ENCODE results near the gene DEFB131B. TPM values are rescaled to one million over a fixed set of nuclear protein-coding genes. Genes with fewer than 3 reads are reported as not detected.
A peak's percentile ranks its signal among the peaks of the same experiment; 100 is the strongest.
"Not testable (repeated sequence)": the region's sequence is repeated elsewhere in the genome, so short reads cannot be mapped to it uniquely, and the experiment has no call there.

Gene DEFB131B, protein sequence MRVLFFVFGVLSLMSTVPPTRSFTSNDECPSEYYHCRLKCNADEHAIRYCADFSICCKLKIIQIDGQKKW
- polyA plus RNA-seq: not detected

DNA sequence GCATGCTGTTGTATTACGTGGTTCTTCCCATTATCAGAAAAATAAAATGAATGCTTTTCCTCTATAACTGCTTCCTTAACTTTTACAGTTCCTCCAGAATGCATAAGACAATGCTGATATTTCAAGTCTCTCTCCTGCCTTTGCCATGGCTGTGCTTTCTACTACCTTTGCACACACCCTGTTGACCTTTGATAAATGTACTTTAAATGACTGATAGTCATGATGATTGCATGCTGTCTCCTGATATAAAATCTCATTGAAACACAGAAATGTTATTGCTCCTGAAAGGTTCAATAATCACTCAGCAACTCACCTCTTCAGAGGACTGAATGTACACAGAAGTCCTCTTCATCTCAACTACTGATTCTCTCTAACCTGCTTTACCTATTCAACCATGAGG, at the start of gene DEFB131B:
Gene DEFB131B (plus strand): TSS at position 395 of the 400 bp plus-strand sequence. CDS start 0 bp downstream, at position 395.
- peaks cover 9 to 34% (median 10%) of the 10 kb centered on the region in 3 donors for H3K36me3 Mint-ChIP-seq
- not testable (repeated sequence) for H3K9me3 Mint-ChIP-seq; H3K27me3 Mint-ChIP-seq (ENCODE audit: low read depth in 3 of 3); DNase-seq; H3K27ac Mint-ChIP-seq; H3K4me3 Mint-ChIP-seq; H3K4me1 Mint-ChIP-seq

DNA sequence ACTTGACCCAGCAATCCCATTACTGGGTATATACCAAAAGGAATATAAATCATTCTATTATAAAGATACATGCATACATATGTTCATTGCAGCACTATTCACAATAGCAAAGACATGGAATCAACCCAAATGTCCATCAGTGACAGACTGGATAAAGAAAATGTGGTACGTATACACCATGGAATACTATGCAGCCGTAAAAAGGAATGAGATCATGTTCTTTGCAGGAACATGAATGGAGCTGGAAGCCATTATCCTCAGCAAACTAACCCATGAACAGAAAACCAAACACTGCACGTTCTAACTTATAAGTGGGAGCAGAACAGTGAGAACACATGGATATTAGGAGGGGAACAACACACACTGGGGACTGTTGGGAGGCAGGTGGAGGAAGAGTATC, 49.0 kb upstream of the DEFB131B start:
- H3K27me3 Mint-ChIP-seq (ENCODE audit: low read depth in 3 of 3): not testable (repeated sequence)

DNA sequence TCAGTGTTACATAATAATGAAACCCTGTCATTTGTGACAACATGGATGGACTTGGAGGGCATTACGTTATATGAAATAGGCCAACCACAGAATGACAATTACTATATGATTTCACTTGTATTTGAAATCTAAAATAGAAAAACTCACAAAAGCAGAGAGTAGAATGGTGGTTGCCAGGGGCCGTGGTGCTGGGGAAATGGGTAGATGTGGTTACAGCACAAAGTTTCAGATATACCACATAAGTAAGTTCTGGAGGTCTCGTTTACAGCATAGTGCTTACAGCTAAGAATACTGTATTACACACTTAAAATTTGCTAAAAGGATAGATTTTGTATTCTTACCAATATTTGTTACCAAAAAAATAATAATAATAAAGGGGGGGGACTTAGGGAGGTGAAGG, 48.6 kb upstream of the DEFB131B start:
- H3K9me3 Mint-ChIP-seq; H3K27ac Mint-ChIP-seq; H3K4me3 Mint-ChIP-seq; H3K27me3 Mint-ChIP-seq (ENCODE audit: low read depth in 3 of 3); DNase-seq; H3K4me1 Mint-ChIP-seq; H3K36me3 Mint-ChIP-seq: not testable (repeated sequence)

More for the DNA sequence above, 49.0 kb upstream of the DEFB131B start:
- DNase-seq, H3K36me3 Mint-ChIP-seq, H3K27ac Mint-ChIP-seq, H3K4me1 Mint-ChIP-seq, H3K4me3 Mint-ChIP-seq, H3K9me3 Mint-ChIP-seq: not testable (repeated sequence)

DNA sequence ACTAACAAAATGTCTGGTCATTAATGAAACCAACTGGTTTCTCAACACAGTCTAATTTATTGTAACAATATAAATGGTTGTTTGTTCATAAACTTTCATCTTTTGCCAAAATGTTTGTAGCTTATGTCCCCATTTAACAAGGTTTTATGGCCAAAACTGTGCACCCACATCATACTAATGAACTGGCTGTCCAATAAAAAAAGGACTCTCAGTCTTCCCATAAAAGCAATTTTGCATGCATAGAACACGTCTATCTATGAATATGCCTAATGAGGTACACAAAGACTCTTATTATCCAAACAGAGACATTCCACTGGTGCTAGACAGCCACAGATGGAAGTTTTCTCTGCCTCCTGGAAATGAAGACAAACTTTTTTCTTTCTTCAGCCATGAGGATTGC, 45.4 kb upstream of the DEFB131B start, which contains the start of gene DEFB108B:
Gene DEFB108B (plus strand): TSS at position 390 of the 400 bp plus-strand sequence. CDS start 0 bp downstream, at position 390.
- not testable (repeated sequence) for H3K27ac Mint-ChIP-seq; H3K27me3 Mint-ChIP-seq (ENCODE audit: low read depth in 3 of 3); H3K4me1 Mint-ChIP-seq; H3K36me3 Mint-ChIP-seq; H3K9me3 Mint-ChIP-seq; DNase-seq; H3K4me3 Mint-ChIP-seq

DNA sequence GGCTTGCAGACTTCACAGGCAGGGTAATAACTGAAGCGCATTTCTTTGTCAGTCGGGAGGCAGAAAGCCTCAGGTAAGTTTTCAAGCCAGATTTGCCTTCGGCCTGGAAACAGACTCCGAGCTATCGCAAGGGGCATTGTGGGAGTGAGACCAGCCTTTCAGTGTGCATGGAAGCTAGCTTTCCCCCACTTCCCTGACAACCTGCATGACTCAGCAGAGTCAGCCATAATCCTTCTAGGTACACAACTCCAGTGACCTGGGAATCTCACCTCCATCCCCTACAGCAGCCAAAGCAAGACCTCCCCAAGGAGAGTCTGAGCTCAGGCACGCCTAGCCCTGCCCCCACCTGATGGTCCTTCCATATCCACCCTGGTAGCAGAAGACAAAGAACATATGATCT, 35.5 kb upstream of the DEFB131B start:
- H3K4me3 Mint-ChIP-seq; H3K4me1 Mint-ChIP-seq; H3K9me3 Mint-ChIP-seq; DNase-seq; H3K27me3 Mint-ChIP-seq (ENCODE audit: low read depth in 3 of 3); H3K27ac Mint-ChIP-seq; H3K36me3 Mint-ChIP-seq: not testable (repeated sequence)

DNA sequence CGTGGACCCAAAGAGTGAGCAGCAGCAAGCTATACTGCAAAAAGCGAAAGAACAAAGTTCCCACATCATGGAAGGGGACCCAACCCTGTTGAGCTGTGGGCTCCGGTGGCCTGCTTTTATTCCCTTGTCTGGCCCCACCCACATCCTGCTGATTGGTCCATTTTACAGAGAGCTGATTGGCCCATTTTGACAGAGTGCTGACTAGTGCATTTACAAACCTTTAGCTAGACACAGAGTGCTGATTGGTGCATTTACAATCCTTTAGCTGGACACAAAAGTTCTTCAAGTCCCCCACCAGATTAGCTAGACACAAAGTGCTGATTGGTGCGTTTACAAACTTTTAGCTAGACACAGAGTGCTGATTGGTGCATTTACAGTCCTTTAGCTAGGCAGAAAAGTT, 34.9 kb upstream of the DEFB131B start:
- DNase-seq; H3K4me1 Mint-ChIP-seq; H3K27ac Mint-ChIP-seq; H3K4me3 Mint-ChIP-seq; H3K36me3 Mint-ChIP-seq; H3K27me3 Mint-ChIP-seq (ENCODE audit: low read depth in 3 of 3): not testable (repeated sequence)
- H3K9me3 Mint-ChIP-seq: peaks cover 0 to 12% (median 9%) of the 10 kb centered on the region in 6 donors

DNA sequence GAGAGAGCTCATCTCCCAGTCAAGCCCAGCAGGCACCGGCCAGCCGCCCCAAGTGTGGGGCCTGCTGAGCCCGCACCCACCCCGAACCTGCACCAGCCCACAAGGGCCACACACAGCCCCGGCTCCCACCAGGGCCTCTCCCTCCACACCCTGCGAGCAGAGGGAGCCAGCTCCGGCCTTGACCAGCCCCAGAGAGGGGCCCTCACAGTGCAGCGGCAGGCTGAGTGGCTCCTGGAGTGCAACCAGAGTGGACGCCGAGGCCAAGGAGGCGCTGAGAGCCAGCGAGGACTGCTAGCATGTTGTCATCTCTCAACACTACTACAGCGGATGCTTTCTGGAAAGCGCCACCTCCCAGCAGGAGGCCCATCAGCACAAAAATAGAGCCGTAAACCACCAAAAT, 34.4 kb upstream of the DEFB131B start:
- DNase-seq: no peak
- no peak overlapping the region for H3K27ac Mint-ChIP-seq
- H3K9me3 Mint-ChIP-seq: peaks cover 0 to 13% (median 10%) of the 10 kb centered on the region in 6 donors
- peaks cover 2 to 12% (median 9%) of the 10 kb centered on the region in 3 donors for H3K27me3 Mint-ChIP-seq (ENCODE audit: low read depth in 3 of 3)
- H3K4me3 Mint-ChIP-seq: no peak overlapping the region
- no peaks in the 10 kb centered on the region for H3K36me3 Mint-ChIP-seq
- H3K4me1 Mint-ChIP-seq: no peaks in the 10 kb centered on the region

DNA sequence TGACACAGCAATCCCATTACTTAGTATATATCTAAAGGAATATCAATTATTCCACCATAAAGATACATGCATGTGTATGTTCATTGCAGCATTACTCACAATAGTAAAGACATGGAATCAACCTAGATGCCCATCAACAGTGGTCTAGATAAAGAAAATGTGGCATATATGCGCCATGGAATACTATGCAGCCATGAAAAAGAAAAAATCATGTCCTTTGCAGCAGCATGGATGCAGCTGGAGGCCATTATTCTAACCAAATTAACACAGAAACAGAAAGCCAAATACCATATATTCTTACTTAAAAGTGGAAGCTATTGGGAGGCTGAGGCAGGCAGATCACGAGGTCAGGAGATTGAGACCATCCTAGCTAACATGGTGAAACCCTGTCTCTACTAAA, 24.4 kb upstream of the DEFB131B start:
- not testable (repeated sequence) for H3K4me1 Mint-ChIP-seq; H3K27me3 Mint-ChIP-seq (ENCODE audit: low read depth in 3 of 3); H3K27ac Mint-ChIP-seq; DNase-seq; H3K4me3 Mint-ChIP-seq
- Mint-ChIP-seq H3K36me3 (peaks cover 7 to 17% (median 9%) of the 10 kb centered on the region in 3 donors), H3K9me3 (peaks cover 2 to 15% (median 9%) of the 10 kb centered on the region in 6 donors)

DNA sequence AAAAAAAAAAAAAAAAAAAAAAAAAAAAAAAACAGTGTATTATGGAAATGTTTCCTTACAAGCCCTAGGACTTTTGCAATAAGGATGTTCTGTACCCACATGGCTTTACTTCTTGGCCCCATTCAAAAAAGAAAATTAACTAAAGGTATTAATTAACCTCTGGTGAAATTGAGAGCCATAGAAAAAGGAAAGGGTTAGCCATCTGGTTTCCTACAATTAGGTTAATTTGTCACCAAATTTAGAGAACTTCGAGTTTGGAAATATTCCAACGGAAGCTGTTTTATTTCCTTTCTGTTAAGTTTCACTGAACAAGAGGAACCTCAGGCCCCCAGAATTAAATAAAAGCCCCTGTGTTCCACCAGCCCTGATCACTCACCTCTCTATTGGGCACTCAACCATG, 22.4 kb upstream of the DEFB131B start:
- not testable (repeated sequence) for H3K4me1 Mint-ChIP-seq, H3K27ac Mint-ChIP-seq

DNA sequence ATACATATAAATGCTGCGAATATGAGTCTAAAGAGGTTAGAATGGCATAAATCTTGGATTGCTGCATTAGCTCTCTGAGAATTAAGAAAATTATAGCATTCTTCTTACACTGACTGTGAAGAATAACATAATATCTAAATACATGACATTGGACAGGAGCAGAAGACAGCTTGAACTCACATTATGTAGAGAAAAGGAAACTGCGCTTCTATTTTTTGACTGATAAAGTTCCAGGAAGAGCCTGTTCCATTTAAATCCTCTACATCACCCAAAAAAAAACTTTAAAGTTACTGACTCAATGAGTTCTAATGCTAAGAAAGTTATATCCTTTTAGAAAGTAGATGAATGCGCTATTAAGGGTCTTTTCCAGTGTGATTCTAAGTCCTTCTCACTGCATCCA, 17.4 kb upstream of the DEFB131B start:
- H3K27ac Mint-ChIP-seq: not testable (repeated sequence)

More for the DNA sequence above, 22.4 kb upstream of the DEFB131B start:
- DNase-seq; H3K9me3 Mint-ChIP-seq; H3K4me3 Mint-ChIP-seq; H3K27me3 Mint-ChIP-seq (ENCODE audit: low read depth in 3 of 3); H3K36me3 Mint-ChIP-seq: not testable (repeated sequence)

DNA sequence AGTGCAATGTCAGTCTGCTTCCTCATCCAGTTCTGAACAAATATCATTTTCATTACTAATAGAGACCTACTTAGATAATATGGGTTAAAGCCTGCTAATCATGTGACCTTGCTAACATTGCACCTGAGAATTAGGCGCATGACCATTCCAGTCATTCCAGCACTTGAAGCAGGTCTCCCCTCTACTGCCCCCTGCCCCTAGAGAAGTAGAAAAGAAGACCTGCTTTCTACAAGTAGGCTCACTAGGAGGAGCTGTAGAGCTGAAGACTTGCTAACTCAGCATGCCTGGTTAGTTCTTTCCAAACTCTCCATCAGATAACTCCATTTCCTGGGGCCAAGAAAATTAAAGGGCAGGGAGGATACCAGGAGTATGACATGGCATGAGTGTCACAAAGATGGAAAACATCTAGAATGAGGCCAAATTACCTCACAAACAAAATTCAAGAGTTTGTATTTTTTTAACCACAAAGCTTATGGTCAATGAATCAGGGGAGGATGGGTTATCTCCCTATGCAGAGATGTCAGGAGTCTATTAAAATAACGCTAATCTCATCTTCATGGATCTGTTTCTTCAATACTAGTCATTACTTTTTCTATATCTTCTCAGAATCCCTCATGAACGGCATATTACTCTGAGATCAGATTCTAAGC, 14.2 kb upstream of the DEFB131B start:
- peak in 1 of 3 donors; percentile 19 for DNase-seq
- H3K27ac Mint-ChIP-seq; H3K36me3 Mint-ChIP-seq; H3K9me3 Mint-ChIP-seq; H3K4me3 Mint-ChIP-seq; H3K27me3 Mint-ChIP-seq (ENCODE audit: low read depth in 3 of 3); H3K4me1 Mint-ChIP-seq: not testable (repeated sequence)

More for the DNA sequence above, 17.4 kb upstream of the DEFB131B start:
- not testable (repeated sequence) for H3K9me3 Mint-ChIP-seq; DNase-seq; H3K36me3 Mint-ChIP-seq; H3K27me3 Mint-ChIP-seq (ENCODE audit: low read depth in 3 of 3); H3K4me1 Mint-ChIP-seq; H3K4me3 Mint-ChIP-seq

DNA sequence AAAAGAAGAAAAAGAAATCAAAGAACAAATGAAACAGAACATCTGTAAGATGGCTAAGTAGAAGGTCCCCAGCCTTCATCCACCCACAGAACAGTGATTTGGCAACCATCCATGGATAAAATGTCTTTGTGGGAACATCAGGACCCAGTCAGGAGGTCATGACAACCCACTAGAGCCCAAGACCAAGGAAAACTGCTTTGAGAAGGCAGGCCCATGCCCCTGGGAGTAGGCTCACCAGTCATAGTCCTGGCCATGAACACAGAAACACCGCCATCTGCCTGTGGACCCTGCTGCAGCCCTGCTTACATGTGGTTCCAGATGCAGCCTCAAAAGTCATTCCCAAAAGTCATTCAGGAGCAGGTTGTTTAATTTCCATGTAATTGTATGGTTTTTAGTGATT, 11.0 kb upstream of the DEFB131B start:
- H3K27me3 Mint-ChIP-seq (ENCODE audit: low read depth in 3 of 3); H3K4me3 Mint-ChIP-seq; H3K27ac Mint-ChIP-seq; H3K9me3 Mint-ChIP-seq; DNase-seq; H3K4me1 Mint-ChIP-seq; H3K36me3 Mint-ChIP-seq: not testable (repeated sequence)

DNA sequence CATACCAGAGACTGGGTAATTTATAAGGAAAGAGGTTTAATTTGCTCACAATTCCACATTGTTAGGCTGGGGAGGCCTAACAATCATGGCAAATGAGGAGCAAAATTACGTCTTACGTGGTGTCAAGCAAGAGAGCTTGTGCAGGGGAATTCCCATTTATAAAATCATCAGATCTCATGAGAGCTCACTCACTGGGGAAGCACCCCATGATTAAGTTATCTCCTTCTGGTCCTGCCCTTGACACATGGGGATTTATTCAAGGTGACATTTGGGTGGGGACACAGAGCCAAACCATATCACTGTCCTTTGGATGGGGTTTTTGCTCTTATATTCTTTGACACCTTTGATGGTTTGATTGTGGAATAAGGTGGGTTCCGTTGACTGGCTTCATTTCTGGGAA, 8.3 kb upstream of the DEFB131B start:
- H3K9me3 Mint-ChIP-seq; H3K27ac Mint-ChIP-seq; H3K4me3 Mint-ChIP-seq; H3K27me3 Mint-ChIP-seq (ENCODE audit: low read depth in 3 of 3); H3K4me1 Mint-ChIP-seq; H3K36me3 Mint-ChIP-seq; DNase-seq: not testable (repeated sequence)

DNA sequence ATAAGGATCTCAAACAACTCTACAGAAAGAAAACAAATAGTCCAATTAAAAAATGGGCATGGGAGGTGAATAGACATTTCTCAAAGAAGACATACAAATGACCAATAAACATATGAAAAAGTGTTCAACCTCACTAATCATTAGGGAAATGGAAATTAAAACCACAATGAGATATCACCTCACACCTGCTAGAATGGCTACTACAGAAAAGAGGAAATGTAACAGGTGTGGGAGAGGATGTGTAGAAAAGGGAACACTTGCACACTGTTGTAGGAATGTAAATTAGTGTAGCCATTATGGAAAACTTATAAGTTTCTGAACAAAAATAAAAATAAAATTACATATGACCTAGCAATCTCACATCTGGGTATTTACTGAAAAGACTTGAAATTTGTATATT, 7.6 kb upstream of the DEFB131B start:
- DNase-seq; H3K27me3 Mint-ChIP-seq (ENCODE audit: low read depth in 3 of 3); H3K4me1 Mint-ChIP-seq; H3K9me3 Mint-ChIP-seq; H3K27ac Mint-ChIP-seq; H3K4me3 Mint-ChIP-seq: not testable (repeated sequence)
- peaks cover 3 to 12% (median 4%) of the 10 kb centered on the region in 3 donors for H3K36me3 Mint-ChIP-seq

DNA sequence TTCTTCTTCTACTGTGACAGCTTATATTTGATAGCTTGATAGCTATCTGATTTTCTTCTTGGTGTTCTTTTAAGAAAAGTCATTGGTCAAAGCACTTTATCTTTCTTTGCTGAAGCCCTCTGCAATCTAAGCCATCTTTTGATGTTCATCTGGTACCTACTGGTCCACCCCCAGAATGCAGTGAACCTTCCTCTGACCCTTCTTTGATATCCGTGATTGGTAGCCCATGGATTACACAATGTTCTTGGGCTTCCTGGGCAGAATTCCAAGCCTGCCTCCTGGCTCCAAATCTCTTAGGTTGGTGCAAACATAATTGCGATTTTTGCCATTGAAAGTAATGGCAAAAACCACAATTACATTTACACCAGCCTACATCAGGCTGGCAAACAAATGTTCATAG, 2.0 kb upstream of the DEFB131B start:
- peaks cover 9 to 34% (median 10%) of the 10 kb centered on the region in 3 donors for H3K36me3 Mint-ChIP-seq
- DNase-seq; H3K27me3 Mint-ChIP-seq (ENCODE audit: low read depth in 3 of 3); H3K4me1 Mint-ChIP-seq; H3K27ac Mint-ChIP-seq; H3K4me3 Mint-ChIP-seq; H3K9me3 Mint-ChIP-seq: not testable (repeated sequence)
